GM12892 (cell line): Measurements from ENCODE around the gene HLX.

Source experiments
- DNase-seq: peaks from one replicate; pipeline ENCODE4 v3.0.0; 2011; ENCODE audit not compliant: insufficient read length
- FAIRE-seq: peaks from 2 replicates; lab custom pipeline; 2011; peaks lifted over from hg19 to GRCh38; lab: Jason Lieb, UNC
- POLR2A ChIP-seq: IDR thresholded peaks from 2 replicates; pipeline ENCODE4 v1.6.1; 2011; ENCODE audit warnings: low read depth, low read length, control low read depth
- POLR2AphosphoS5 ChIP-seq: IDR thresholded peaks from 2 replicates; pipeline ENCODE4 v1.6.1; 2011; ENCODE audit warnings: low read depth, low read length, control low read depth
- TAF1 ChIP-seq: IDR thresholded peaks from 2 replicates; pipeline ENCODE4 v1.6.1; 2011; ENCODE audit warnings: low read depth, mild to moderate bottlenecking, control low read depth, low read length, borderline replicate concordance

HLX gene

GRCh38 chr1:220905650-220906560 lies 26.7 kb downstream of the HLX start:
- TF ChIP-seq TAF1, result no peak
- TF ChIP-seq POLR2AphosphoS5, result no peak
- TF ChIP-seq POLR2A, result no peak
- DNase-seq (no peak), FAIRE-seq (no peak)

GRCh38 chr1:220906561-220907334 lies 27.5 kb downstream of the HLX start:
- TF ChIP-seq POLR2A, result no peak
- no peak for TF ChIP-seq TAF1
- no peak for TF ChIP-seq POLR2AphosphoS5
- no peak for FAIRE-seq
- DNase-seq, result no peak

DNA sequence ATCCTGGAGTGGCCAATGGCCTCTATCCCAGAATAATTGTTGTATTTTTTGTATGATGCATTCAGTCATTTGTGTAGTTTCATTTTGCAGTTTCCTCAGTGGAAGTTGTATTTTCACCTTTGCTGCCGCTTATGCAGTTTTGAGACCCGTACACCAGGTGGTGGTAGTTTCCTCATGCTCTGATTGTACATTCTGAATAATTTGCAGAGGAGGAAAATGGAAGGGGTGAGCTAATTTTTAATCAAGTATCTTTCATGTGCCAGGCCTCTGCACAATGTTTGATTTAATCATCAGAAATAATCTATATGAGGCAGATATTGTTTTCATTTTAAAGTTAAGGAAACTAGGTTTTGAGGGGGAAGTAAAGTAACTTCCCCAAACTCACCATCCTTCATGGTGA lies 29.5 kb downstream of the HLX start:
- TF ChIP-seq POLR2AphosphoS5 (no peak), TAF1 (no peak), POLR2A (no peak)
- no peak for FAIRE-seq
- DNase-seq, result no peak

DNA sequence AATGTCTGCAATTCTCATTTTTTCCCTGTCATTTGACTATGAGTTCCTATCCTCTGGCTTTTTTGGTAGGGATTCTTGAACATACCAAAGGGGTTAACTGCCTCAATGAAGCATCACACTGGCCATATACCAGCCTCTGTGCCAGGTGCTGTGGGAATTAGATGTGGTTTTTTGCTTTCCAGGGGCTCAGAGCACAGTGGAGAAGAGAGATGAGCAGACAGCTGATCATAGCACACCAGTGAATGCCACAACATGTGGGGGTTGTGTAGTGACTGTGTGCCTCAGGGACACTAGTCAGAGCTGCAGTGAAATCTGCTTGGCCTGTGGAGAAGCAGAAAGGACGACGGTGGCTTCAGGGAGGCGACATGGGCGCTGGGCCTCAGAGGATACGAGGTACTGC lies 30.8 kb downstream of the HLX start:
- TF ChIP-seq POLR2AphosphoS5 (no peak), POLR2A (no peak), TAF1 (no peak)
- no peak for DNase-seq
- no peak for FAIRE-seq

DNA sequence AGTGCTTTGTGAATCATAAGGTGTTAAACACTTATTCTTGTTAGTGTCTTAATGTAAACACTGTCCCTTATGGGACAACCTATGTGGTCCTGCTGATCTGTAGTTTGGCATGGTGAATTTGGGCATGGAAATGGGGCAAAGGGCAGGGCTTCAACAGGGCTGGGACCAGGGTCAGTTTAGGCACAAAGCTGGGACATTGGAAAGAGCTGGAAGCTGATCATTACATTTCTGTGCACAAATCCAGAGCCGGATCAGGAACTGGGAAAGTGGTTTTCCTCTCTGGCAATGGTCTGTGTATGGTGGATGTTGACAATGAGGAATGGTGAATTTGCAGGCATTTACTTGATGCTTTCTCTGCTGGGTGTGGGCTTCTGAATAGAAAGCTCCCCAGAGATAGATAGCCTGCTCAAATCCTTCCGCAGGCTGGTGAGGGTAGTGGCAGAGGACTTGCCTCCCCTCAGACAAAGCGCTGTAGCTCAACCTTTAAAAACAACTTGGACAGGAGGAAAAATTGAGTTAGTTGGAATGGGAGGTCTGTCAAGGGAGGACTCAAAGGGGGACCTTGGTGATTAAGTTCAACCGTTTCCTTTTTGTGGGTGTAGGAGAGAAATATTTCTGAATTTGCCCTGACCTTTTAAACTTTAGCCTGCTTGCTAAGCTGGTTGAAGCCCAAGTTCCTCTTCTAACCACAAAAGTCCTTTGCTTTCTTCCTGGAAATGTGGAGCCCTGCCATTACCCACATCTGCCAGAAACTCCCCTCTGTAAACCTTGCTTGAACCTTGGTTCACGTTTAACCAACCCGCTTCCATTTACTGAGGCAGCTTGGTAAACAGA lies 35.3 kb downstream of the HLX start:
- no peak for DNase-seq
- no peak for TF ChIP-seq TAF1
- TF ChIP-seq POLR2A, result no peak
- TF ChIP-seq POLR2AphosphoS5, result no peak
- FAIRE-seq, result no peak

DNA sequence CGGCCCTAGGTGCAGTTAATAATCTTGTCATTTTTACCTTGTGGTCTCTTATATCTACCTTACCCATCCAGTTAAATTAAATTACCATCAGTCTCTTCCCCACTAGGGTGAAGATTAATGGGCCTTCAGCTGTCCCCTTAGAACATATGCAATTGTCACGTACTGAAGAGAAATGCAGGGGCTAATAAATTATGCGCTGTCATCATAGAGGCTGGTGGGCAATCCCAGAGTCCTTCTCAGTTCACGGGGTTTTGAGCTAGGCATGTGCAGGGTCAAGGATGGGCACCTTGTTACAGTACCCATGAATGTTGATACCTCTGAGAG lies 35.8 kb downstream of the HLX start:
- FAIRE-seq, result no peak
- DNase-seq, result no peak

DNA sequence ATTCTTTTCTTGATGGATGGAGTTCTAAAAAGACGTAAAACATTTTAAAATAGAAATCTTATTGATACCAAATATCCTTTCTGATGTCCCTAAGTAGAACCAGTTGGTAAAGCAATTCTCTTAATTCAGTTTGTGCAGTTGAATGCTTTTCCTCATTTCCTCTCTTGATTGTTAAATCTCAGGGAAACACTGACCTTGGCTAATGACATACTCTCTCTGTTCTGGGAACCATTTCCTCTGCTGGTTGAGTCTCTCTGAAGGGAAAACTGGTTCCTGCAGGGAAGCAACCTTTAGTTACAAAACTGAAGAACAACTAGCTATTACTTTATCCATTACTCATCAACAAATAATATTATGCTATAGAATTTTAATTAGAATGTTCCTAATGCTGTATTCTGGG lies 36.7 kb downstream of the HLX start:
- no peak for FAIRE-seq
- DNase-seq, result no peak
- TF ChIP-seq POLR2A (no peak), TAF1 (no peak), POLR2AphosphoS5 (no peak)

More for the DNA sequence above, 35.8 kb downstream of the HLX start:
- TF ChIP-seq TAF1, result no peak
- no peak for TF ChIP-seq POLR2AphosphoS5
- TF ChIP-seq POLR2A, result no peak

DNA sequence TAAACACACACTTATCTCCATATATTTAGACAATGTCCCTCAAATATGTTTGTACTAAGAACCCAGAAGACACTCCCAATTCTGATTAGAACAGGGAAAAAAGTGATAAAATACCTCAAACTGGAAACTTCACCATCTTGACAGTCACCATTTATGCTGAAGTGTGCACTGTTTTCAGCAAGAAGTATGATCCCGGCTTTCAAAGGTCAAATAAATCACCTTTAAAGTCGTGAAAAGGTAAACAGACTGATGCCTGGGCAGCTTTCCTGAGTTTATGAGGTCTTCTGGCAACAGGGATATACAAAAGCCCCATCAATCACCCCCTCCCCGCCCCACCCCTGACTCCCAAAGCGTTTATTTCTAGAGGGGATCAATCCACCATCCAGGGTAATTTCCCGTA lies 37.9 kb downstream of the HLX start:
- FAIRE-seq (no peak), DNase-seq (no peak)
- TF ChIP-seq POLR2AphosphoS5 (no peak), POLR2A (no peak), TAF1 (no peak)

DNA sequence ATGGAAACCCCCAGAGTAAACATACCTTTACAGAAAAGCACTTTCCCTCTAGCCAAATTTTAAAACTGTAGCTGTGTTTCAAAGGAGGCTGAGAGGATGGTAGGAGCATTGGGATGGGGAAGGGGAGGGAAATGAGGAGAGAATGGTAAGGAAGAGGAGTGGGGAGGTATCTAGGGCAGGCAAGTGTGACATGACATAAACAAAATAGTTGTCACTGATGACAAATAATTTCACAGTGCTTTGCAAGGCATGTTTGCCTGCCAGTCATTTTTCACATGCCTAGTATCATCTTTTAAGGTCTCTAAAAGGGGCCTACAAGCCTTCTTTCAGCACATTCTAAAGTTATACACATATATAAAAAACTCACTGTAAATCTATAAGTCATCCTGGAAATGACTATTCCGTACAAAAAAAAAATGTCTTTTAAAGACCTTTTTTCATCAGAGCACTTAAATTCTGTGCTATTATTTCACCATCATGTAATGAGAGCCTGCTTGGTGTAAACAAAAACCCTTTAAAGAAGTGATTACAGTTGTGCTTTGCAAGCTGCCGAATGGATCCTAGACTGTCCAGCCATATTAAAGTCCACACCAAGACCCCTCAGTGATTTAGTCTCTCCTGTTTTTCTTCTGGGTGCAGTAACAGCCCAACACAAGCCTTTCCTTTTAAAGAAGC lies 38.4 kb downstream of the HLX start:
- TF ChIP-seq POLR2A (no peak), TAF1 (no peak), POLR2AphosphoS5 (no peak)
- no peak for DNase-seq
- no peak for FAIRE-seq

DNA sequence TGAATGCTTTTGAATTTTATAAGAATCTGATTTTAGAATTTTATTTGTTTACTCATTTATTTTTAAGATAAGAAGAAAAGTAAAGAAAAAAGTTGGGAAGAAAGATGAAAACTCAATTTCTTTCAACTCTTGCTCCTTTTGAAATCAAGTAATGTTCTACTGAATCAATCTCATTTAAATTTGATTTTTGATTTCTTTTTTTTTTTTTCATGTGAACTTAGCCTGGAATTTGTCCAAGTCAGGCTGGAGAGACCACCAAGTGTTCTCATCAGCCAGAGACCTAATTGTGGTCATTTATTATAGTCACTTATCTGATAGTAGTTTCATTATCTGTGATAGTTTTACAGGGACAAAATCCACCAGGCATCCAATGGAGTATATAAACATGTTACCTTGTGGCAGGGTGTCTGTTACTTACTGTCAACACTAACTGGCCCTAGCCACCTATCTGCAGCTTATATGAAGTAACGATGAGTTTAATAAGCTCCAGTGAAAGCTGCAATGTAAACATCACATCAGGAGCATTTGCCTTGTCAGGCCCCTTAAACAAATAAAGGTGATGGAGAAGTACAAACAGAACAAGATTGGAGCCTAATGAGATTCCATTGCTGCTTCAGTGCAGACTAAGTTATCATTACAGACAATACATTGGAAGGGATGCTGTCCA lies 39.2 kb downstream of the HLX start:
- no peak for TF ChIP-seq POLR2A
- no peak for TF ChIP-seq TAF1
- no peak for TF ChIP-seq POLR2AphosphoS5
- DNase-seq (no peak), FAIRE-seq (no peak)
